C4-2B (cell line): Measurements from ENCODE around the gene PLEKHM2.

Experiments
- H3K27ac ChIP-seq: fragments of 450-650 bp; 2 replicates; pipeline ENCODE4 v1.5.1; 2017
- ZFX ChIP-seq: fragments of 450-650 bp; IDR thresholded peaks from 2 replicates; pipeline ENCODE4 v1.6.1; 2017
- TF ChIP-seq, protein P1 (sequence below): fragments of 450-650 bp; conservative IDR thresholded peaks from 2 replicates; pipeline ENCODE4 v1.5.1; 2017; ENCODE audit warnings: mild to moderate bottlenecking

The PLEKHM2 gene, protein sequence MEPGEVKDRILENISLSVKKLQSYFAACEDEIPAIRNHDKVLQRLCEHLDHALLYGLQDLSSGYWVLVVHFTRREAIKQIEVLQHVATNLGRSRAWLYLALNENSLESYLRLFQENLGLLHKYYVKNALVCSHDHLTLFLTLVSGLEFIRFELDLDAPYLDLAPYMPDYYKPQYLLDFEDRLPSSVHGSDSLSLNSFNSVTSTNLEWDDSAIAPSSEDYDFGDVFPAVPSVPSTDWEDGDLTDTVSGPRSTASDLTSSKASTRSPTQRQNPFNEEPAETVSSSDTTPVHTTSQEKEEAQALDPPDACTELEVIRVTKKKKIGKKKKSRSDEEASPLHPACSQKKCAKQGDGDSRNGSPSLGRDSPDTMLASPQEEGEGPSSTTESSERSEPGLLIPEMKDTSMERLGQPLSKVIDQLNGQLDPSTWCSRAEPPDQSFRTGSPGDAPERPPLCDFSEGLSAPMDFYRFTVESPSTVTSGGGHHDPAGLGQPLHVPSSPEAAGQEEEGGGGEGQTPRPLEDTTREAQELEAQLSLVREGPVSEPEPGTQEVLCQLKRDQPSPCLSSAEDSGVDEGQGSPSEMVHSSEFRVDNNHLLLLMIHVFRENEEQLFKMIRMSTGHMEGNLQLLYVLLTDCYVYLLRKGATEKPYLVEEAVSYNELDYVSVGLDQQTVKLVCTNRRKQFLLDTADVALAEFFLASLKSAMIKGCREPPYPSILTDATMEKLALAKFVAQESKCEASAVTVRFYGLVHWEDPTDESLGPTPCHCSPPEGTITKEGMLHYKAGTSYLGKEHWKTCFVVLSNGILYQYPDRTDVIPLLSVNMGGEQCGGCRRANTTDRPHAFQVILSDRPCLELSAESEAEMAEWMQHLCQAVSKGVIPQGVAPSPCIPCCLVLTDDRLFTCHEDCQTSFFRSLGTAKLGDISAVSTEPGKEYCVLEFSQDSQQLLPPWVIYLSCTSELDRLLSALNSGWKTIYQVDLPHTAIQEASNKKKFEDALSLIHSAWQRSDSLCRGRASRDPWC

DNA sequence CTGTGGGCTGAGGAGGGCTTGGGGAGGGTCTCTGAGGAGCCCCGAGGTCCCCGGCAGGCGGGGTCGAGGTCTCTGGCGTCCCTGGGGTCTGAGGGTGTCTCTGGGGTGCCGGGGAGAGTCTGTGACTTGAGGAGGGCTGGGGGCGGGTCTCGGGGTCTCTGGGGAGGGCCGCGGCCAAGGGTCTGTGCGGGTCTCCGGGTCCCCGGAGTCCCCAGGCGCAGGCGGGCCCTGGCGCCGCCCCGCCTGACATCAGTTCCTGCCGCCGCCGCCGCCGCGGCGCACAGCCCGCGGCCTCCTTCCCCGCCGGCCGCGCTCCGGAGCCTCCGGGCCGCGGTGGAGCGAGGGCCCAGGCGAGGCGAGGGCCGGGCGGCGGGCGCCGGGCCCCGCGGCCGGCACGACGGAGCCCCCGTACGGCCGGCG, at the start of gene PLEKHM2:
Gene PLEKHM2 (plus strand): TSS at position 279 of the 420 bp plus-strand sequence. CDS start 239 bp downstream, outside the sequence.
- H3K27ac ChIP-seq = peak within 1 kb of the TSS; percentile 84
- TF ChIP-seq, protein P1, sequence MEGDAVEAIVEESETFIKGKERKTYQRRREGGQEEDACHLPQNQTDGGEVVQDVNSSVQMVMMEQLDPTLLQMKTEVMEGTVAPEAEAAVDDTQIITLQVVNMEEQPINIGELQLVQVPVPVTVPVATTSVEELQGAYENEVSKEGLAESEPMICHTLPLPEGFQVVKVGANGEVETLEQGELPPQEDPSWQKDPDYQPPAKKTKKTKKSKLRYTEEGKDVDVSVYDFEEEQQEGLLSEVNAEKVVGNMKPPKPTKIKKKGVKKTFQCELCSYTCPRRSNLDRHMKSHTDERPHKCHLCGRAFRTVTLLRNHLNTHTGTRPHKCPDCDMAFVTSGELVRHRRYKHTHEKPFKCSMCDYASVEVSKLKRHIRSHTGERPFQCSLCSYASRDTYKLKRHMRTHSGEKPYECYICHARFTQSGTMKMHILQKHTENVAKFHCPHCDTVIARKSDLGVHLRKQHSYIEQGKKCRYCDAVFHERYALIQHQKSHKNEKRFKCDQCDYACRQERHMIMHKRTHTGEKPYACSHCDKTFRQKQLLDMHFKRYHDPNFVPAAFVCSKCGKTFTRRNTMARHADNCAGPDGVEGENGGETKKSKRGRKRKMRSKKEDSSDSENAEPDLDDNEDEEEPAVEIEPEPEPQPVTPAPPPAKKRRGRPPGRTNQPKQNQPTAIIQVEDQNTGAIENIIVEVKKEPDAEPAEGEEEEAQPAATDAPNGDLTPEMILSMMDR = no peak
- peak; percentile 43 for TF ChIP-seq ZFX

DNA sequence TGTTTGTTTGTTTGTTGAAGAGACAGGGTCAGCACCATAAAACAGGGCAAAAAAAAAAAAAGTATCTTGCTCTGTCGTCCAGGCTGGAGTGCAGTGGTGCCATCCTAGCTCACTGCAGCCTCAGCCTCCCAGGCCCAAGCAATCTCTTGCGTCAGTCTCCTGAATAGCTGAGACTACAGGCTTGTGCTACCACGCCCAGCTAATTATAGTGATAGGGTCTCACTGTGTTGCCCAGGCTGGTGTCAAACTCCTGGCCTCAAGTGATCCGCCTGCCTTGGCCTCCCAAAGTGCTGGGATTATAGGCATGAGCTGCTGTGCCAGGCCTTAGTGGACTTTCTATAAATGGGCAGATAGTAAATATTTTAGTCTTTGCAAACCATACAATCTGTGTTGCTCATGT, 47.7 kb upstream of the PLEKHM2 start:
- no peak for TF ChIP-seq ZFX
- no peak overlapping the region for H3K27ac ChIP-seq

DNA sequence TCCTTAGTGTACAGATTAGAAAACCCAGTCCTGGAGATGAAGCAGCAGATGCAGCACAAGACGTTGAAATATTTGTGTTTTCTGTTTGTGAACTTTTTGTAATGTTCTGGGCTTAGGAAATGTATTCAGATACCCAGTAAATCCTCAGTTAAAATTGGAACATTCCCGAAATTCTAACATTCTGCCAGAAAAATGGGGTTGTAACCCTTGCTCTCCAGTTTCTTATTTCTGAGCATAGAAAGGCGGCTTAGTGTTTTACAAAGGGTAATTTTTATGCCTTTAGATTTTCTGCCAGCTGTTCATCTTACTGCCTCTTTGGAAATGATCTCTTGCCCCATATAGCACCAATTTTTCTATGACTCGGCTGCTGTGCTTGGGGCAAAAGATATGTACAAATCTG, 46.3 kb upstream of the PLEKHM2 start:
- H3K27ac ChIP-seq = no peak overlapping the region
- TF ChIP-seq, protein P1 = no peak
- TF ChIP-seq ZFX = no peak

DNA sequence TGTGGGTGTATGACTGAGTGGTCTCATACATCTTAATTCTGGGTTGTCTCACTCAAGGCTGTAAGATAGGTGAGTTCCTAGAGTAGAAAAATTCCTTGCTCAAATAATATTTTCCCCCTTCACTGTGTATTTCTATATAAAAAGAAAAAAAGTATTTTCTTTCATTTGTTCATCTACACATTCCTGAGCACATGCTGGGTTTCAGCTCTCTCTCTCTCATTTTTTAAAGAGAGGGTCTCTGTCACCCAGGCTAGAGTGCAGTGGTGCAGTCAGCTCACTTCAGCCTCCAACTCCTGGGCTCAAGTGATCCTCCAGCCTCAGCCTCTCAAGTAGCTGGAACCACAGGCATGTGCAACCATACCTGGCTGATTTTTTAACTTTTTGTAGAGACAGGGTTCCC, 44.9 kb upstream of the PLEKHM2 start:
- no peak overlapping the region for H3K27ac ChIP-seq
- no peak for TF ChIP-seq ZFX
- TF ChIP-seq, protein P1 = no peak

DNA sequence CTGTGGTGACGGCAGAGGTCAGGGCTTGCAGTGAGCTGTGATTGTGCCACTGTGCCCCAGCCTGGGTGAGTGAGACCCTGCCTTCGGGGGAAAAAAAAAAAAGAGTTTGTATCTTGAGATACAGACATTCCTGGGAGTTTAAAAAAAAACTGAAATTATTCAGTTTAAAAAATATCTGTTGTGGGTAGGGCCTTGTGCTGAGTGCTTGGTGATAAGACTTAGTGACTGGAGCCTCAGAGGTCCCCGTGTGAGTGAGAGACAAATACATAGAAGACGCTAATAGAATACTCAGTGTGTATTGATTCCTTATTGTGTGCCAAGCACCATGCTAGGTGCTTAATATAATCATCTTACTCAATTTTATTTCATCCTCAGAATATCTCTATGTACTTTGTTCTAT, 44.2 kb upstream of the PLEKHM2 start:
- no peak for TF ChIP-seq ZFX
- TF ChIP-seq, protein P1 = no peak
- H3K27ac ChIP-seq = no peak overlapping the region

DNA sequence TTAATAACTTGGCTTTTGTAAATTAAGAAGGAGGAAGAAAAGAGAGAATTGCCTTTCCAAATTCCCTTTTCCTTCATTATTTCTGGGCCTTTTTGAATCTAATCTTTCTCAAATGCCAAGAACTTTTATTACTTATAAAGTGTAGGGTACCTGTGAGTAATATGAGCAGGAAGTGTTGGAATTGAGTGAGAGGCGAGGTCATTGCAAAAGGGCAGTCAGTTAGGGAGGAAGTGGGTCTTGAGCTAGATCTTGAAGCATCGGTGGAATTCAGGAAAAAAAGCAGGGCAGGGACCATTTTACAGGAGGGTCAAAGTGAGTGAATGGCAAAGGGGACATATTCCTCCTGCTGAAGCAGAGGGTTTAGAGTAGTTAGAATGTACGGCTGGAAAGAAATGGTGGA, 43.5 kb upstream of the PLEKHM2 start:
- TF ChIP-seq ZFX = no peak
- TF ChIP-seq, protein P1 = no peak
- no peak overlapping the region for H3K27ac ChIP-seq

DNA sequence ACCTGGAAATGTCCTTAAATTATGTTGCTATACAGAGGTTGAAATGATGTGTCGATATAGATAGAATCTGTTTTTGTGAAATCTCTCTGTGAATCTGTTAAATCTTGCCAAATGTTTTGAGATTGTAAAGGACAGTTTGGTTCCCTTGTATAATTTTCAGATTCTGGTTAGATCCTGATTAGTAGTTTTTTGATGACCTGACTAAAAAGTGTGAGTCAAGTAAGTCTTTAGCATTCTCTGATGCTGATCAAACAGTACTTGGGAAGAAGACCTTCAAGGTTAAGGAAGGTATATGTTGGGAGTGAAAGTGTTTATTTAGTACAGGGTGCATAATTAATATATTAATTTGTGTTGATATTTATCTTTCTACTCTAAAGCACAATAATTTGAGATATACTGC, 34.2 kb upstream of the PLEKHM2 start:
- no peak overlapping the region for H3K27ac ChIP-seq
- TF ChIP-seq ZFX = no peak
- TF ChIP-seq, protein P1 = no peak
